HEK293 (cell line): ENCODE data around the gene NPC2.

Experiments used
- CTCF ChIA-PET: fragments of 350-600 bp; formaldehyde crosslinking; extraction: SDS; loops from one replicate; lab custom pipeline; 2021; ENCODE audit warnings: antibody characterized with exemption; lab: Yijun Ruan, JAX
- POLR2A ChIA-PET: fragments of 300-600 bp; formaldehyde crosslinking; extraction: SDS; loops from one replicate; lab custom pipeline; 2020; ENCODE audit warnings: antibody characterized with exemption, inconsistent platforms; lab: Yijun Ruan, JAX
- H3K27ac ChIP-seq: fragments of 200-500 bp; sonication (Bioruptor generic); 2 replicates; pipeline ENCODE4 v1.5.1; 2014; ENCODE audit warnings: low read depth, low read length, control low read depth, inconsistent platforms; ENCODE audit errors: extremely low read depth
- H3K36me3 ChIP-seq, 2 experiments: fragments of 200-500 bp in 1 of 2; sonication (Bioruptor generic) in 1 of 2; 1 replicate in 1 of 2; 2 replicates in 1 of 2; pipeline ENCODE4 v1.5.1; 2014 to 2017; ENCODE audit warnings: inconsistent platforms in 2 of 2, low read length in 2 of 2; ENCODE audit not compliant: control insufficient read depth in 2 of 2, insufficient read depth in 1 of 2
- H3K4me1 ChIP-seq: fragments of 200-500 bp; sonication (Bioruptor generic); 2 replicates; pipeline ENCODE4 v1.5.1; 2014; ENCODE audit warnings: mild to moderate bottlenecking, low read length, inconsistent platforms; ENCODE audit not compliant: control insufficient read depth, insufficient read depth
- H3K4me3 ChIP-seq: 2 replicates; pipeline ENCODE4 v1.5.1; 2011; ENCODE audit warnings: low read depth, mild to moderate bottlenecking, control low read depth, low read length, moderate library complexity
- H3K9me3 ChIP-seq: fragments of 200-500 bp; sonication (Bioruptor generic); 2 replicates; pipeline ENCODE4 v1.5.1; 2014; ENCODE audit warnings: low read depth, low read length, inconsistent platforms; ENCODE audit not compliant: control insufficient read depth, insufficient read depth
- EGR2 ChIP-seq: fragments of 450-650 bp; formaldehyde crosslinking; IDR thresholded peaks from 2 replicates; pipeline ENCODE4 v1.5.1; 2016; ENCODE audit warnings: low read depth, missing biosample characterization, missing genetic modification characterization
- OSR2 ChIP-seq: fragments of 450-650 bp; formaldehyde crosslinking; IDR thresholded peaks from 2 replicates; pipeline ENCODE4 v1.5.1; 2016; ENCODE audit warnings: missing biosample characterization, missing genetic modification characterization
- ZNF16 ChIP-seq: fragments of 450-650 bp; formaldehyde crosslinking; IDR thresholded peaks from 2 replicates; pipeline ENCODE4 v1.5.1; 2016; ENCODE audit warnings: low read depth, missing biosample characterization, missing genetic modification characterization
- ZNF169 ChIP-seq: fragments of 450-650 bp; formaldehyde crosslinking; IDR thresholded peaks from 2 replicates; pipeline ENCODE4 v1.5.1; 2016; ENCODE audit warnings: missing biosample characterization, missing genetic modification characterization
- ZNF221 ChIP-seq: fragments of 450-650 bp; formaldehyde crosslinking; IDR thresholded peaks from 2 replicates; pipeline ENCODE4 v1.5.1; 2017; ENCODE audit warnings: missing biosample characterization, missing genetic modification characterization, borderline replicate concordance
- ZNF677 ChIP-seq: fragments of 450-650 bp; IDR thresholded peaks from 2 replicates; pipeline ENCODE4 v1.5.0; 2018; ENCODE audit warnings: missing biosample characterization, mild to moderate bottlenecking, missing genetic modification characterization, moderate library complexity
- ZNF76 ChIP-seq: fragments of 450-650 bp; formaldehyde crosslinking; IDR thresholded peaks from 2 replicates; pipeline ENCODE4; 2016; ENCODE audit warnings: low read depth, missing biosample characterization, missing genetic modification characterization, borderline replicate concordance
- ZNF792 ChIP-seq: fragments of 450-650 bp; formaldehyde crosslinking; IDR thresholded peaks from 2 replicates; pipeline ENCODE4 v1.5.1; 2016; ENCODE audit warnings: missing biosample characterization, missing genetic modification characterization
- ZNF843 ChIP-seq: fragments of 450-650 bp; formaldehyde crosslinking; IDR thresholded peaks from 2 replicates; pipeline ENCODE4 v1.5.1; 2016; ENCODE audit warnings: missing biosample characterization, missing genetic modification characterization
- TF ChIP-seq, protein P1 (sequence below): fragments of 450-650 bp; formaldehyde crosslinking; IDR thresholded peaks from 2 replicates; pipeline ENCODE4 v1.5.1; 2016; ENCODE audit warnings: missing biosample characterization, missing genetic modification characterization
- TF ChIP-seq, protein P2 (sequence below): fragments of 450-650 bp; formaldehyde crosslinking; IDR thresholded peaks from 2 replicates; pipeline ENCODE4 v1.5.1; 2016; ENCODE audit warnings: missing biosample characterization, missing genetic modification characterization, low read depth
- TF ChIP-seq, protein P3 (sequence below): fragments of 450-650 bp; formaldehyde crosslinking; IDR thresholded peaks from 2 replicates; pipeline ENCODE4 v1.5.1; 2017; ENCODE audit warnings: missing biosample characterization, mild to moderate bottlenecking, missing genetic modification characterization, moderate library complexity
- TF ChIP-seq, protein P4 (sequence below): fragments of 450-650 bp; formaldehyde crosslinking; optimal IDR thresholded peaks from 2 replicates; pipeline ENCODE3; 2016; ENCODE audit warnings: missing biosample characterization, mild to moderate bottlenecking, missing genetic modification characterization
- TF ChIP-seq, protein P5 (sequence below): fragments of 450-650 bp; formaldehyde crosslinking; IDR thresholded peaks from 2 replicates; pipeline ENCODE4 v1.5.1; 2016; ENCODE audit warnings: missing biosample characterization, missing genetic modification characterization, borderline replicate concordance
- TF ChIP-seq, protein P6 (sequence below): fragments of 450-650 bp; formaldehyde crosslinking; IDR thresholded peaks from 2 replicates; pipeline ENCODE4 v1.5.1; 2016; ENCODE audit warnings: missing biosample characterization, missing genetic modification characterization

The NPC2 gene

DNA sequence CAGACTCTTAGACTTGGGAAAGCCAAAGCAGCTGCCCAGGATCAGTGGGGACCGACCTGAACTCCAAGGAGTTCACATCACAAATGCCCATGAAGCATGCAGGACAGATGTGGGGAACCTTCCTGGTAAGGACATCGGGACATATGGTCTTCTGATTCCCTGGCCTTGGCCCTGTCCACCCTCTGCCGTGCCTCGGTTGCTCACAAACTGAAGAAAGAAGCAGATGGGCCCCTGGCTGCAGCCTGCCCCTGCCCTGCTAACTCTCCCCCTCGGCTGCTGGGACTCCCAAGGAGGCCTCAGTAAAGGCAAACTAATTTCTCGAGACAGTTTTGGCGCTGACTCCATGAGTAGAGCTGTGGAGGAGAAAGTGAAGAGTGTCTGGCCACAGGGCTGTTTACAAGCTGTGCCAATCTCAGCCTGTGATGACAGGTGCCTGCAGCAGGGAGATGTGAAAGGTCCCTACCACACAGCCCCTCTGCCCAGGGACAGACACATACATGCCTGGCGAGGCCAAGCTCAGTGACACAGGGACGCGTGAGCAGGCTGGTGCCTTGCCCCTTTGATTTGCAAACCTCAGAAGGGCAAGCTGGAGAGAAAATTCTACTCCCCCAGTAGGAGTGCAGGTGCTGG is 49.1 kb upstream of the NPC2 start:
- Histone ChIP-seq H3K36me3 (no peaks in the 10 kb centered on the region), H3K27ac (no peak overlapping the region), H3K9me3 (no peaks in the 10 kb centered on the region), H3K4me3 (no peak overlapping the region), H3K4me1 (no peaks in the 10 kb centered on the region)
- TF ChIP-seq, protein P1, sequence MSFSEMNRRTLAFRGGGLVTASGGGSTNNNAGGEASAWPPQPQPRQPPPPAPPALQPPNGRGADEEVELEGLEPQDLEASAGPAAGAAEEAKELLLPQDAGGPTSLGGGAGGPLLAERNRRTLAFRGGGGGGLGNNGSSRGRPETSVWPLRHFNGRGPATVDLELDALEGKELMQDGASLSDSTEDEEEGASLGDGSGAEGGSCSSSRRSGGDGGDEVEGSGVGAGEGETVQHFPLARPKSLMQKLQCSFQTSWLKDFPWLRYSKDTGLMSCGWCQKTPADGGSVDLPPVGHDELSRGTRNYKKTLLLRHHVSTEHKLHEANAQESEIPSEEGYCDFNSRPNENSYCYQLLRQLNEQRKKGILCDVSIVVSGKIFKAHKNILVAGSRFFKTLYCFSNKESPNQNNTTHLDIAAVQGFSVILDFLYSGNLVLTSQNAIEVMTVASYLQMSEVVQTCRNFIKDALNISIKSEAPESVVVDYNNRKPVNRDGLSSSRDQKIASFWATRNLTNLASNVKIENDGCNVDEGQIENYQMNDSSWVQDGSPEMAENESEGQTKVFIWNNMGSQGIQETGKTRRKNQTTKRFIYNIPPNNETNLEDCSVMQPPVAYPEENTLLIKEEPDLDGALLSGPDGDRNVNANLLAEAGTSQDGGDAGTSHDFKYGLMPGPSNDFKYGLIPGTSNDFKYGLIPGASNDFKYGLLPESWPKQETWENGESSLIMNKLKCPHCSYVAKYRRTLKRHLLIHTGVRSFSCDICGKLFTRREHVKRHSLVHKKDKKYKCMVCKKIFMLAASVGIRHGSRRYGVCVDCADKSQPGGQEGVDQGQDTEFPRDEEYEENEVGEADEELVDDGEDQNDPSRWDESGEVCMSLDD: no peak
- no peak for TF ChIP-seq ZNF792 (tag by site-specific recombination)
- no peak for TF ChIP-seq ZNF221 (tag by site-specific recombination)
- TF ChIP-seq, protein P2, sequence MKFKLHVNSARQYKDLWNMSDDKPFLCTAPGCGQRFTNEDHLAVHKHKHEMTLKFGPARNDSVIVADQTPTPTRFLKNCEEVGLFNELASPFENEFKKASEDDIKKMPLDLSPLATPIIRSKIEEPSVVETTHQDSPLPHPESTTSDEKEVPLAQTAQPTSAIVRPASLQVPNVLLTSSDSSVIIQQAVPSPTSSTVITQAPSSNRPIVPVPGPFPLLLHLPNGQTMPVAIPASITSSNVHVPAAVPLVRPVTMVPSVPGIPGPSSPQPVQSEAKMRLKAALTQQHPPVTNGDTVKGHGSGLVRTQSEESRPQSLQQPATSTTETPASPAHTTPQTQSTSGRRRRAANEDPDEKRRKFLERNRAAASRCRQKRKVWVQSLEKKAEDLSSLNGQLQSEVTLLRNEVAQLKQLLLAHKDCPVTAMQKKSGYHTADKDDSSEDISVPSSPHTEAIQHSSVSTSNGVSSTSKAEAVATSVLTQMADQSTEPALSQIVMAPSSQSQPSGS (tag by site-specific recombination): no peak
- TF ChIP-seq ZNF16 (tag by site-specific recombination): no peak
- TF ChIP-seq, protein P3, sequence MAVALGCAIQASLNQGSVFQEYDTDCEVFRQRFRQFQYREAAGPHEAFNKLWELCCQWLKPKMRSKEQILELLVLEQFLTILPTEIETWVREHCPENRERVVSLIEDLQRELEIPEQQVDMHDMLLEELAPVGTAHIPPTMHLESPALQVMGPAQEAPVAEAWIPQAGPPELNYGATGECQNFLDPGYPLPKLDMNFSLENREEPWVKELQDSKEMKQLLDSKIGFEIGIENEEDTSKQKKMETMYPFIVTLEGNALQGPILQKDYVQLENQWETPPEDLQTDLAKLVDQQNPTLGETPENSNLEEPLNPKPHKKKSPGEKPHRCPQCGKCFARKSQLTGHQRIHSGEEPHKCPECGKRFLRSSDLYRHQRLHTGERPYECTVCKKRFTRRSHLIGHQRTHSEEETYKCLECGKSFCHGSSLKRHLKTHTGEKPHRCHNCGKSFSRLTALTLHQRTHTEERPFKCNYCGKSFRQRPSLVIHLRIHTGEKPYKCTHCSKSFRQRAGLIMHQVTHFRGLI: no peak
- TF ChIP-seq, protein P4, sequence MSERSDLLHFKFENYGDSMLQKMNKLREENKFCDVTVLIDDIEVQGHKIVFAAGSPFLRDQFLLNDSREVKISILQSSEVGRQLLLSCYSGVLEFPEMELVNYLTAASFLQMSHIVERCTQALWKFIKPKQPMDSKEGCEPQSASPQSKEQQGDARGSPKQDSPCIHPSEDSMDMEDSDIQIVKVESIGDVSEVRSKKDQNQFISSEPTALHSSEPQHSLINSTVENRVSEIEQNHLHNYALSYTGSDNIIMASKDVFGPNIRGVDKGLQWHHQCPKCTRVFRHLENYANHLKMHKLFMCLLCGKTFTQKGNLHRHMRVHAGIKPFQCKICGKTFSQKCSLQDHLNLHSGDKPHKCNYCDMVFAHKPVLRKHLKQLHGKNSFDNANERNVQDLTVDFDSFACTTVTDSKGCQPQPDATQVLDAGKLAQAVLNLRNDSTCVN: no peak
- TF ChIP-seq, protein P5, sequence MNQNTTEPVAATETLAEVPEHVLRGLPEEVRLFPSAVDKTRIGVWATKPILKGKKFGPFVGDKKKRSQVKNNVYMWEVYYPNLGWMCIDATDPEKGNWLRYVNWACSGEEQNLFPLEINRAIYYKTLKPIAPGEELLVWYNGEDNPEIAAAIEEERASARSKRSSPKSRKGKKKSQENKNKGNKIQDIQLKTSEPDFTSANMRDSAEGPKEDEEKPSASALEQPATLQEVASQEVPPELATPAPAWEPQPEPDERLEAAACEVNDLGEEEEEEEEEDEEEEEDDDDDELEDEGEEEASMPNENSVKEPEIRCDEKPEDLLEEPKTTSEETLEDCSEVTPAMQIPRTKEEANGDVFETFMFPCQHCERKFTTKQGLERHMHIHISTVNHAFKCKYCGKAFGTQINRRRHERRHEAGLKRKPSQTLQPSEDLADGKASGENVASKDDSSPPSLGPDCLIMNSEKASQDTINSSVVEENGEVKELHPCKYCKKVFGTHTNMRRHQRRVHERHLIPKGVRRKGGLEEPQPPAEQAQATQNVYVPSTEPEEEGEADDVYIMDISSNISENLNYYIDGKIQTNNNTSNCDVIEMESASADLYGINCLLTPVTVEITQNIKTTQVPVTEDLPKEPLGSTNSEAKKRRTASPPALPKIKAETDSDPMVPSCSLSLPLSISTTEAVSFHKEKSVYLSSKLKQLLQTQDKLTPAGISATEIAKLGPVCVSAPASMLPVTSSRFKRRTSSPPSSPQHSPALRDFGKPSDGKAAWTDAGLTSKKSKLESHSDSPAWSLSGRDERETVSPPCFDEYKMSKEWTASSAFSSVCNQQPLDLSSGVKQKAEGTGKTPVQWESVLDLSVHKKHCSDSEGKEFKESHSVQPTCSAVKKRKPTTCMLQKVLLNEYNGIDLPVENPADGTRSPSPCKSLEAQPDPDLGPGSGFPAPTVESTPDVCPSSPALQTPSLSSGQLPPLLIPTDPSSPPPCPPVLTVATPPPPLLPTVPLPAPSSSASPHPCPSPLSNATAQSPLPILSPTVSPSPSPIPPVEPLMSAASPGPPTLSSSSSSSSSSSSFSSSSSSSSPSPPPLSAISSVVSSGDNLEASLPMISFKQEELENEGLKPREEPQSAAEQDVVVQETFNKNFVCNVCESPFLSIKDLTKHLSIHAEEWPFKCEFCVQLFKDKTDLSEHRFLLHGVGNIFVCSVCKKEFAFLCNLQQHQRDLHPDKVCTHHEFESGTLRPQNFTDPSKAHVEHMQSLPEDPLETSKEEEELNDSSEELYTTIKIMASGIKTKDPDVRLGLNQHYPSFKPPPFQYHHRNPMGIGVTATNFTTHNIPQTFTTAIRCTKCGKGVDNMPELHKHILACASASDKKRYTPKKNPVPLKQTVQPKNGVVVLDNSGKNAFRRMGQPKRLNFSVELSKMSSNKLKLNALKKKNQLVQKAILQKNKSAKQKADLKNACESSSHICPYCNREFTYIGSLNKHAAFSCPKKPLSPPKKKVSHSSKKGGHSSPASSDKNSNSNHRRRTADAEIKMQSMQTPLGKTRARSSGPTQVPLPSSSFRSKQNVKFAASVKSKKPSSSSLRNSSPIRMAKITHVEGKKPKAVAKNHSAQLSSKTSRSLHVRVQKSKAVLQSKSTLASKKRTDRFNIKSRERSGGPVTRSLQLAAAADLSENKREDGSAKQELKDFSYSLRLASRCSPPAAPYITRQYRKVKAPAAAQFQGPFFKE (tag by site-specific recombination): no peak
- no peak for TF ChIP-seq OSR2 (tag by site-specific recombination)
- no peak for TF ChIP-seq EGR2 (tag by site-specific recombination)
- TF ChIP-seq, protein P6, sequence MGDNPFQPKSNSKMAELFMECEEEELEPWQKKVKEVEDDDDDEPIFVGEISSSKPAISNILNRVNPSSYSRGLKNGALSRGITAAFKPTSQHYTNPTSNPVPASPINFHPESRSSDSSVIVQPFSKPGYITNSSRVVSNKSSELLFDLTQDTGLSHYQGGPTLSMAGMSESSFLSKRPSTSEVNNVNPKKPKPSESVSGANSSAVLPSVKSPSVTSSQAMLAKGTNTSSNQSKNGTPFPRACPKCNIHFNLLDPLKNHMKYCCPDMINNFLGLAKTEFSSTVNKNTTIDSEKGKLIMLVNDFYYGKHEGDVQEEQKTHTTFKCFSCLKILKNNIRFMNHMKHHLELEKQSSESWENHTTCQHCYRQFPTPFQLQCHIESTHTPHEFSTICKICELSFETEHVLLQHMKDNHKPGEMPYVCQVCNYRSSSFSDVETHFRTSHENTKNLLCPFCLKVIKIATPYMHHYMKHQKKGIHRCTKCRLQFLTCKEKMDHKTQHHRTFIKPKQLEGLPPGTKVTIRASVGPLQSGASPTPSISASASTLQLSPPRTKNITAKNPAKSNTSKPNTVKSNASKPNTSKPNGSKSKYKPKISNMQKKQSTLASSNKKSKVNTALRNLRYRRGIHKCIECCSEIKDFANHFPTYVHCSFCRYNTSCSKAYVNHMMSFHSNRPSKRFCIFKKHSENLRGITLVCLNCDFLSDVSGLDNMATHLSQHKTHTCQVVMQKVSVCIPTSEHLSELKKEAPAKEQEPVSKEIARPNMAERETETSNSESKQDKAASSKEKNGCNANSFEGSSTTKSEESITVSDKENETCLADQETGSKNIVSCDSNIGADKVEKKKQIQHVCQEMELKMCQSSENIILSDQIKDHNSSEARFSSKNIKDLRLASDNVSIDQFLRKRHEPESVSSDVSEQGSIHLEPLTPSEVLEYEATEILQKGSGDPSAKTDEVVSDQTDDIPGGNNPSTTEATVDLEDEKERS (tag by site-specific recombination): no peak
- no peak for TF ChIP-seq ZNF843 (tag by site-specific recombination)
- no peak for TF ChIP-seq ZNF169 (tag by site-specific recombination)
- TF ChIP-seq ZNF677 (tag by site-specific recombination): no peak
- no peak for TF ChIP-seq ZNF76 (tag by site-specific recombination)
- ChIA-PET CTCF (interaction anchor here (0.8 kb wide), 1 partner anchor 10 kb away, joined by 3 read pairs; no protein-coding TSS in a partner anchor), POLR2A (no interaction called here)
